GM18519 (cell line): ENCODE measurements around the gene CISD3.

ENCODE experiments used
- ATAC-seq: cut with Tn5 transposase; IDR thresholded peaks from one replicate; pipeline ENCODE4 v1.9.1; 2021; ENCODE audit warnings: mild to moderate bottlenecking, moderate library complexity; ENCODE audit not compliant: unreplicated experiment, low FRiP score

Gene CISD3

GRCh38 chr17:38729886-38730525 is at the start of gene CISD3:
Gene CISD3, plus strand, starts transcription at chr17:38730341. Its CDS starts 18 bp downstream, at chr17:38730359.
- ATAC-seq: peak; percentile 53

GRCh38 chr17:38681096-38681495 is 49.0 kb upstream of the CISD3 start:
- ATAC-seq: no peak

GRCh38 chr17:38685491-38685890 is 44.6 kb upstream of the CISD3 start:
- no peak for ATAC-seq

- no peak for ATAC-seq
Measured at GRCh38 chr17:38687286-38687685, 42.9 kb upstream of the CISD3 start.

GRCh38 chr17:38690386-38690785 is 39.8 kb upstream of the CISD3 start:
- ATAC-seq: no peak

- ATAC-seq: no peak
Measured at GRCh38 chr17:38691154-38691553, 39.0 kb upstream of the CISD3 start.

- no peak for ATAC-seq
Measured at GRCh38 chr17:38693700-38694329, 36.3 kb upstream of the CISD3 start.

- no peak for ATAC-seq
Measured at GRCh38 chr17:38697061-38697820, 32.9 kb upstream of the CISD3 start.

- ATAC-seq: no peak
Measured at GRCh38 chr17:38698760-38699159, 31.4 kb upstream of the CISD3 start.

- ATAC-seq: peak; percentile 22
Measured at GRCh38 chr17:38701504-38702165, 28.5 kb upstream of the CISD3 start.

GRCh38 chr17:38702166-38702915 is 27.8 kb upstream of the CISD3 start:
- ATAC-seq: peak; percentile 32

- ATAC-seq: no peak
Measured at GRCh38 chr17:38702916-38703741, 27.0 kb upstream of the CISD3 start.

GRCh38 chr17:38703742-38704605 is 26.2 kb upstream of the CISD3 start:
- ATAC-seq: no peak

- ATAC-seq: no peak
Measured at GRCh38 chr17:38704606-38705522, 25.3 kb upstream of the CISD3 start, which contains the start of gene MLLT6. Gene MLLT6, plus strand, starts transcription at chr17:38705273. Its CDS starts 360 bp downstream, at chr17:38705633.

- ATAC-seq: no peak
Measured at GRCh38 chr17:38705523-38705802, 24.7 kb upstream of the CISD3 start.

GRCh38 chr17:38705803-38706504 is 24.2 kb upstream of the CISD3 start:
- ATAC-seq: no peak
